HG03575 (cell line): ENCODE measurements around the gene APOA4.

Source experiments
- ATAC-seq: cut with Tn5 transposase; IDR thresholded peaks from one replicate; pipeline ENCODE4 v1.9.1; 2021; ENCODE audit not compliant: unreplicated experiment, insufficient number of reproducible peaks, low FRiP score; ENCODE audit errors: extremely low read depth

Gene APOA4

DNA sequence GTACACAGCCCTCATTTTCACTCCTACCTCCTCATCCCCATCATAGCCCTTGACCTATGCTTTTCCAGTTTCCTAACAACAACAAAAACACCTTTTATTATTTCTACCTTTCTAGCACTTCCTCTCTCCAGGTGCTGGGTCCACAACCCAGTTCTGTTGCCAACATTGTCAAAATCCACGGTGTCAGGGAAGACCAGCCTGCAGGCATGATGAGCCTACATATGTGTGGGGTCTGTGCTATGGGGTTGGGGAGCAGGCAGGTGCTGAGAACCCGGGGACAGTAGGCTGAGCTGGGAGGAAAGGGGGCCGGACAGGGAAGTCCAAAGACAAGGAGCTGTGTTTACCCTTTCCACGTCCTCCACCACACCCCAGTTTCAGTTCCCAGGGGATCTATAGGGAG, 34.6 kb downstream of the APOA4 start:
- no peak for ATAC-seq

DNA sequence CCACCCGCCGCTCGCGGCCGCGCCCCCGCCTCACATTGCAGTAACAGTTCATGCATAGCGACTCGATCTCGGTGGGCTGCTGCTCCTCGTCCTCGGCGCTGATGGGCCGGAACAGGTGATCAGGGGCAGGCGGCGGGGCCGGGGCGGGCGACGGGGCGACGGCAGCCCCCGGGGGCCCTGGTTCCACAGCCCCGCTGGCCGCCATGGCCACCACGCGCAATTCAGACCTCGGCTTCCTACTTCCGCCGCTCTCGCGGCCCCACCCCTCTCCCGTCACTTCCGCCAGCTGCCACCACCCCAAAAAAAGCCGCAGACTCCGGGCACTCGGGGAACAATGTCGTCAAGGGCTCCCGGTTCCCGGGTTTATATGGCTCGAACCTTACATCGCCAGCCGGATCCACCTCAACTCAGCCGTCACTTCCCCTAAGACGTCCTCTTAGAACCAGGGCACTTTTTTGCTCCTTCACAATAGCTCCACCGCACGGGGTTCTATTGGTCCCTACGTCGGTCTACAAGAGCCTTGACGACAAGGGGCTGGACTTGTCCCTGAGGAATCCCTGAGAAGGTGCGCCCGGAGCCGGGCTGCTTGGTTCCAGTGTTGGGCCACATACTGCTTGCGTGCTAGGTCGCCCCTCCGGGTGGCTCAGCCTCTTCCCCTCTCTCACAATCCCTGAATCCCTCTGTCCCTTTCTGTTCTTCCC, 35.2 kb downstream of the APOA4 start, which contains the start of gene ZPR1:
Gene ZPR1 (minus strand): TSS at position 238 of the 701 bp plus-strand sequence. CDS start 33 bp downstream, at position 205.
- ATAC-seq, result no peak

DNA sequence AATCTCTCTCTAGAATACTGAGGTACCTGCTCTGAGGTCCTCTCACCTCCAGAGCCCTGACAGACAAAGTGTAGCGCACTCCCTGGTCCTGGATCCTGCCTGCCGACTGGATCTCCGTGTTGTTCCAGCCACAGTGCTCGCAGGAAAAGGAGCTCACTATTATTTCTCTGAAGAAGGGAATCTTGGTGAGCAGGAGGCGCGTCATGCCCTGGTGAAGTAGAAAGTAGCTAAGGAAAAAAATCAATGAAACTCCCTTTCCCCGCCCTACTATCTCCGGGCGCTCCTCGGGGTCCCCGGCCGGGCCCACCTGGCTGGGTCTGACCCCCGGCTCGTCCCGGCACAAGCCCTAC, 35.7 kb downstream of the APOA4 start:
- ATAC-seq, result no peak

DNA sequence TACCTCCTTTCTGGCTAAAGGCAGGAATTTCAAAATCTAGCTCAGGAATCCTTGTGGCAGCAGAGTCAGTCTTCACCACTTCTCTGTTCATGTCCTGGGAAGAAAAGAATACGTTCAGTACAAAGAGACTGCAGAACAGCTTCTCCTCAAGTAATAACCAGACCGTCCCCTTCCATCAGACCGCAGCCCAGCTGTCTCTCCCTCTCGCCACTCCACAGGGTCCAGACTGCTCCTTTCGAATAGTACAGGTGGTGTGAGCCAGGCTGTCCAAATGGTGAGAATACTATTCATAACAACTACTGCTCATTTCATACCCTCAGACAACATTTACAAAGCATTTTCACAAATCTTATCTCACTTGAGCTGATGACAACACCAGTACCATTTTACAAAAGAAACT, 36.1 kb downstream of the APOA4 start:
- no peak for ATAC-seq

DNA sequence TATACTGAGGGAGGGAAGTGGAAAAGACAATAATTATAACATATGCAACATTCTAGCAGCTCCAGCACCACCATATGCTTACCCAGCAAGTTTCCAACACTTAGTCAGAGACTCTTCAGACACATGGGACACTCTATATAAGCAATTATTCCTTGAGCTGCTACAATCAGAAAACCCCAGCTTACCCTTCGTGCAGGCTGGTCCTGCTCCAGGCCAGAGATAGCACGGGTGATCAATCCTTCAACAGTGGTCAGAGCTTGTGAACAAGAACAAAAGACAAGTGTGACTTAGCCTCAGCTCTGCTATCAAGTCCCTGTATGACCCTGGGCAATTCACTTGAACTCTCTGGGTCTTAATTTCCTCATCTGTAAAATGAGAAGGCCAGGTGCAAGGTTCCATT, 36.8 kb downstream of the APOA4 start:
- no peak for ATAC-seq

DNA sequence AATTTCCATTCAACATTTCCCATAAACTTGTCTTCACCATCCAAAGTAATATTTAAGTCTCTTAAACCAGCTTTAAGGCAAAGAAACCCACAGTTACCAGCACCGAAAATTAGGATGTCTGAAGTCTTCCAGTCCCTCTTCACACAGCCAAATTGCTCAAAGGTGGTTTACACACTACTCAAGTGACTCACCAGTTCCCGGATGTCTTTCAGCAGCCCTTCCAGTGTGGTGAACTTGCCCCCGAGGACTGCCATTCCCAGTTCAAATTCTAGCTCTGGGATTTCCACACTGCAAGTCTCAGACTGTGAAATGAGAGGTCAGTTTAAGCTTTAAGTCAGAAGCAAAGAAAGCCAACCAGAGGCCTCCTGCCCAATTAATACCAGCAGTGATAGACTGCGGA, 40.4 kb downstream of the APOA4 start:
- no peak for ATAC-seq

DNA sequence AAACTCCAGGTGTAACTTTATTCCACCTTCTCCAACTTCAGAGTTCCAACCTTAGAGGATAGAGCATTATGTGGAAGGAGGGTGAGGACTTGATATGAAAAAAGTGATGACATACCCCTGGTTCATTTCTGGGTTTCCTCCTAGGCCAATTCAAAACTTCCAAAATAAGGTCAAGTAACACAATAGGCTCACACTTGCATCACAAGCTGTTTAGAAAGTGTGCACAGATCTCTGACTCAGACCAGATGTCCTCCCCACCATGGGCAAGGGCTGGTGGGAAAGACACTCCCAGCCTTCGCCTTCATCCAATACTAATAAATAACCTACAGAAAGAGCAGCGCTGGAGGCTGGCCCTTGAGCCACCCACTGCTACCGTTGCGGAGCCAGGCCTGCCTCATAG, 44.5 kb downstream of the APOA4 start:
- ATAC-seq, result no peak

DNA sequence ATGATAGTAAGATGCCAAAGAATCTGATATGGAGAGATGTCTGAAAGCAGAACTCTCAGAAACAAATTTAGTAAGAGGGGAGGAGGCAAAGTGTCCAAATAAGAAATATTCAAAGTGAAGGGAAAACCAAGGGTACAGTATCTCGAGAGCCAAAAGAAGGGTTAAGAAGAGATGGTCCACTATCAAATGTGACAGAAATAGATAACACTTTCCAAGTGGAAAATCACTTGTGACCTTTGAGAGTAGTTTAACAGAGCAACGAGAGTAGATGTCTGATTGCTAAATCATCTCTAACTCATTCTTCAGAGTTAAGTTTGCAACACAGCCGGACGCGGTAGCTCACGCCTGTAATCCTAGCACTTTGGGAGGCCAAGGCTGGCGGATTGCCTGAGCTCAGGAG, 46.0 kb downstream of the APOA4 start:
- no peak for ATAC-seq

DNA sequence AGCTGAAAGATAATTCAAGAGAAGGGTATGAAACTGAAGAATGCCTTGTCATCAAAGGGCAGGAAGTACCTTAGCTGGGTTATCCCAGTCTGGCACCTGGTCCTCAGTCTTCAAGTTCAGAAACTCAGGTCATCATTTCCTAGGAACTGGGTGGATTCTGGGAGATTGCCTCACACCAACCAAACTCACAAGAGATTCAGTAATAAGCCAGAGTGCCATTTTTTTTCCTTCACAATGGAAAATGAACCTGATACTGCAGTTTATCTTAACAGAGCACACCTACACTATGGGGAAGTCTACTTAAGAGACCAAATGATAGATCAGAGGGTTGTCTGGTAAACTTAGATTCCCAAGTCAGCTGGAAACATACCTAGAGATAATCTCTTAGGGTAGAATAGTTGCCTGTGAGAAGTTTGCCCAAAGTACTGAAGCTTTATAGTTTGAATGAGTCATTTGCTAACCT, 46.6 kb downstream of the APOA4 start:
- no peak for ATAC-seq

DNA sequence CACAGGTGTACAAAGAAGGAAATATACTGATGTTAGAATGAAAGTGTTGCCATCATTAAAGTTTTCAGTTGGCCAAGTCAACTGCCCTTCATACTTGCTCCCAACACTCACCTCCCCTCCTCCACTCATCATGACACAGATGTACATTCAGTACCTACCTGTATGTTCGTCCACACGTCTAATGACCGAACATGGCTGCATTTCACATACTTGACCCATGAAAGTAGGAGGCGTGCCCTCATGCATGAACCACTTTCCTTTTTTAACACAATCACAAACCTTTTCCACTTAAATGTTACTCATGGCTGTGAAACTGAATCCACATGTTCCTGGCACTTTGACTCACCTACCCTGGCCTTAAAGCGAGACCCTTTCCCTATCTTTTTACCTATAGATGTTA, 47.1 kb downstream of the APOA4 start:
- ATAC-seq, result no peak

DNA sequence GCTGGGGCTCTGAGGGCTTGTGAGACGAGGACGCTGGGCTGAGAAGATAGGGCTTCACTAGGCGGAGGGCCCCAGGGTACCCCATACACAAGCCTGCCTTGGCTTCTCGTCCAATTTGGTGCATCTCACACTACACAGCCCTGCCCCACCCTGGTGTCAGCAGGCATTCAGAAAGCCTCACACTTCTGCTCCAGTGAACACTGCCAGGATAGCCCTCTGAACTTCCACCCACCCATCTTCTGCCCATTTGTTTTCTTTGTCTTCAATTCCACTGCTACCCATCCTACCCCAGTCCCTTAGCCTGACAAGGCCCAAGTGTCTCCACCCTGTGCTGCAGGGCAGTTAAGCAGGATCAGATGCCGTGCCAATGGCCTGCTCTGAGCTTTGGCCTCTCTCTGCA, 48.4 kb downstream of the APOA4 start:
- ATAC-seq, result no peak

DNA sequence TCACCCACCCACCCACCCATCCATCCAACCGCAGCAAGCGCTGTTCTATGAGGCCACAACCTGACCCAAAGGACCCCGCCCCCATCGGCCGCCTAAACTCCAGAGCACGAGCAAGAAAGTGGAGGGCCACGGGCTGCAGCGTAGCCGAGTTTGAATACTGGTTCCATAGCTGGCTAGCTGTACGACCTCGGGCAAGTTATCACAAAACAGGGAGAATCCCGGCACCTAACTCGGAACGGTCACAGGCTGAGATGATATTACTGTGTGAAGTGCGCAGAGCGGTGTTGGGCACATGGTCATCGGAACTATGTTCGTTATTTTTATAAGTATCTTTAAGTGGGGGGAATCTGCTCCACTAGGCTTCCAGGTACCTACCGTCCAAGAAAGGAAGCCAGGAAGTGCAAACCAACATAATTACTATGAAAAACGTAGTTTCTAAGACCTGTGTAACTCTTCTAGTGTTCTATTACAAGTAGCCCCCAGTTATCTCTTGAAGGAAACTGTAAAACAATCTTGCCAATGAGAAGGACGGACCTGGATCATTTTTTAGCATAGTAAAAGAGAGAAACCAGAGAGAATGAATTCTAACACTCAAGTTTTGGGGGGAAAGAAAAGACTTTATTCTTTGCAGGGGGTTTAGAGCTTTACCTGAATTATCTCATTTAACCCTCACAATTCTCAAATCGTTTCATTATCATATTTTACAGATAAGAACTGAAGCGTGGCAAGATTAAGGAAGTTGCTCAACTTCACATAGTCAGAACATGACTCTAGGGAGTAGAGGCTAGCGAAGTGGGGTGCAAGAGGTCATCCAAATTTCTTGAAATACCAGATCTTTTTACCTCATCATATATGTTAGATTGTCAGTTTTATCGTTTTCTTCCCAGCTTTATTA, 49.7 kb downstream of the APOA4 start:
- no peak for ATAC-seq

DNA sequence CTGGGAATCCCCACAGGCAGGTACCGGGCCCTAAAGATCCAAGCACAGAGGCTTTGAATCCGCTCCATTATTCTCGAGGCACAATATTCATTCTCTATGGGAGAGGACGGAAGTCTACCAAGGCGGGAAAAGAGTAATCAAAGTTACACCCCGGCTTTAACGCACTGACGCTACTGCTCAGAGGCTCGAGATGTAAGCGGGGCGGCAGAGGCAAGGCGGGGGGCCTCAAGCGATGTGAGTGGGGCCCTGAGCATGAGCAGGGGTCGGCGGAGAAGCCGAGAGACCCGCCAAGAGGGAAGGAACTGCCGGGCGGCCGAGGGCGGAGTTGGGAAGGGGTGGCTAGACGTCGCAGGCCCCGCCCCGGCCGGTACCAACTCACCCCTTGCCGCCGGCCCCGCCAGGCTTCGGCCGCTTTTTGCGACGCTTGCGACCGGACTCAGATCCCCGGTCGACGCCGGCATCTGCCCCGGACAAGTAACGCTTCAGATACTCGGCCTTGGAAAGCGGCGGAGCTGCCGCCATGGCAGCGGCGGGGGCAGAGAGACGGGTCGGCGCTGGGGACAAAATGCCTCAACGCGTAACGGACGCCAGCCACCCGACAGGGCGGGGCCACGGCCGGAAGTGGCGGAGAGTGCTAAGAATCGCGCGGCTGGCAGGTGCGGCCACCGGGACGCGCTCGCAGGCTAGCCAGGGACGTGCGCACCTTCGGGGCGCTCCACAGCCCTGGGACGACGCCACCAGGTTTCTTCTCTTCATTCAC, 50.5 kb downstream of the APOA4 start, which contains the start of gene BUD13:
Gene BUD13 (minus strand): TSS at position 545 of the 760 bp plus-strand sequence. CDS start 23 bp downstream, at position 522.
- no peak for ATAC-seq

DNA sequence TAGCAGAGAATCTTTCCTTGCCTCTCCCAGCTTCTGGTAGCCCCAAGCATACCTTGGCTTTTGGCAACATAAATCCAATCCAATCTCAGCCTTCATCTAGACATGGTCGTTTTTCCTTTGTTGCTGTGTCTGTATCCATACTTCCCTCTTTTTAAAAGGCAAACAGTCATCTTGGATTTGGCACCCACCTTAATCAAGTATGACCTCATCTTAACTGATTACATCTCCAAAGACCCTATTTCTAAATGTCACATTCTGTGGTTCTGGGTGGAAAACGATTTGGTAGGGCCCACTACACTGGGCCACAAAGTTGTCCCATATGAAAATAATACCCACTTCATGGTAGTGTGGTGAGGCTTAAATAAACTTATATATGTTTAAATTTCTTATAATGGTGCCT, 51.2 kb downstream of the APOA4 start:
- ATAC-seq, result no peak
